ENCODE results near the gene IL15RA.

GRCh38 chr10:5960070-5960972 lies 17.0 kb downstream of the IL15RA start:
- TF ChIP-seq RAD21 (IDR thresholded peaks at IDR 0.05 in 1 of 2, conservative IDR thresholded peaks at IDR 0.05 in 1 of 2; ENCODE audit: low read depth in 2 of 2, low read length in 2 of 2) (no peak), GABPA (IDR thresholded peaks at IDR 0.05; ENCODE audit: borderline replicate concordance, insufficient read depth, low read length) (no peak), MAX (IDR thresholded peaks at IDR 0.05) (no peak), ZNF274 (IDR thresholded peaks at IDR 0.05; ENCODE audit: borderline replicate concordance, extremely low read depth, low read length) (no peak), POLR2A (IDR thresholded peaks at IDR 0.05; ENCODE audit: control extremely low read depth in 1 of 2, low read depth in 2 of 2, low read length in 2 of 2) (no peak), RNF2 (IDR thresholded peaks at IDR 0.05; ENCODE audit: borderline replicate concordance, low read depth, low read length, missing control alignments, poor library complexity, severe bottlenecking) (no peak), CTCF (IDR thresholded peaks at IDR 0.05; ENCODE audit: control extremely low read depth in 1 of 3, insufficient read depth in 1 of 3, low read depth in 1 of 3, low read length in 3 of 3) (no peak), RFX5 (IDR thresholded peaks at IDR 0.05; ENCODE audit: borderline replicate concordance, low read depth, low read length) (no peak), EGR1 (IDR thresholded peaks at IDR 0.05; ENCODE audit: borderline replicate concordance, low read depth, low read length) (no peak), BRCA1 (IDR thresholded peaks at IDR 0.05; ENCODE audit: low read depth, low read length) (no peak), CHD2 (IDR thresholded peaks at IDR 0.05; ENCODE audit: low read length) (no peak), CBX8 (IDR thresholded peaks at IDR 0.05; ENCODE audit: borderline replicate concordance, low read depth, low read length) (no peak)
